GM15510 (cell line): ENCODE results near the gene VPS39.

Experiments
- POLR2A ChIP-seq: IDR thresholded peaks from 3 replicates; pipeline ENCODE4 v1.6.1; 2011; ENCODE audit warnings: borderline replicate concordance; ENCODE audit not compliant: insufficient read length; ENCODE audit errors: extremely low read depth

The VPS39 gene

DNA sequence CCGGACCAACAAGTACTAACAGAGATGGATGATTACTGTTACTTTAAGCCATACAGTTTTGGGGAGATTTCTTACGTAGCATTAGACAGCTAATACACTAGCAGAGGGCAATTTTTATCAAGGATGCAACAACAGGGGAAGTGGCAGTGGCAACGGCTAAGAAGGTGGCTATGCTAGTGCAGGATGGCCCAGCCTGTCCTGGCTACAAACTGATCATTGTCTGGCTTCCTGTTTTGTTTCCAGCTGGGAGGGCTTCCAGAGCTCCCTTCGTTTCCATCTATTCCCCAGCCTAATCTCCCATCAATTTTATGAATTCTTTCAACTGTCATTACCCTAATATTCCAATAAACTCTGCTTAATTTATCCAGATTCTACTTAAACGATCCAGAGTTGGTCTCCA, 35.6 kb downstream of the VPS39 start:
- no peak for TF ChIP-seq POLR2A

GRCh38 chr15:42171795-42172194, 36.3 kb downstream of the VPS39 start:
- no peak for TF ChIP-seq POLR2A

- TF ChIP-seq POLR2A, result no peak
These were observed 37.0 kb downstream of the VPS39 start for GRCh38 chr15:42171122-42171521.

DNA sequence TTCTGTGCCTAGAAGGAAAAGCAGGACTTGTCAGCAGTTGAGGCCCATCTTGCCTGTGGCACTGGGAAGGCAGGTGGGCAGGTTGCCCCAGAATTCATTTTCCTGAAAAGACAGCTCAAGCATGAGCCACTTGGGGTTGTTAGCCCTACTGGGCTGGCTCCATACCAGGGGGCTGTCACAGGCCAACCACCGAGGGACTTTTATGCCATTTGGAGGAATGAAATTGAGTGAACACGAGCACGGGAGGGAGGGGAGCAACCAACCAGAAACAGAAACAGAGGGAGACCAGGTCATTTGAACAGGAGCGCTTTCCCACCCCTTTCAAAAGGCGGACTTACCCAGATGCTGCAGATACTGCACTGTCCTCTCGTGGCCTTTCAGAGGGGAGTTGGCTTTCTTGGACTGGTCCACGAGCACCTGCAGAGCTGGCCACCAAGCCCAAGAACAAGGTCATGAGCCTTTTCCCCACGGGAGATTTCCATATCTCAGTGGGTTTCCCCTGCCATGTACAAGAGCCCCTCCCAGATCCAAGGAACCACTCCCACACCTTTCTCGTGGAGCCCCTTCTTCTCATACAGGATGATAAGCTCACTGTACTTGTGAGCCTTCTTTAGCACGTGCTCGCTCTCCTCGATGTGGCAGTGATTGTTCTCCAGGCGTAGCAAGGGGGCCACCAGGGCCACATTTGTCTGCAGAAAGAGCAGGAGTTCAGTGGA, 41.7 kb downstream of the VPS39 start:
- TF ChIP-seq POLR2A, result no peak

GRCh38 chr15:42165106-42165505, 43.0 kb downstream of the VPS39 start:
- TF ChIP-seq POLR2A, result no peak

- TF ChIP-seq POLR2A, result no peak
These were observed 44.1 kb downstream of the VPS39 start for GRCh38 chr15:42163947-42164550.

DNA sequence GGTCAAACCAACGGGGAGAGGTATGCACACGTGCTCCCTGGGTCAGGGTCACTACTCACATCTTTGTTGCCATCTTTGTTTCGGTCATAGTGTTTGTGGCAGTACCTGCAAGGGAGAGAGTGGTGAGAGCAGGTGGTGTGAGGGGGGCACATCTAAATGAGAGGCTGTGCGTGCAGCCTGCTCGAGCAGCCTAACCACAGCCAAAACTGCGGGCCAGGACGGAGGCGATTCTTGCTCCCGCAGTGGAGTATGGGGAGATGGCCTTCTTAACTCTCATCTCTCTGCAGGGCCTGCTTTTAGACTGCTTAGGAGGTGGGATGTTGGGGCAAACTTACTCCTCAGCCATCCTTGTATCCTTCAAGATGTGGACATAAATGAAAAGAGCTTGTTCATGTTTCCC, 44.8 kb downstream of the VPS39 start:
- no peak for TF ChIP-seq POLR2A

DNA sequence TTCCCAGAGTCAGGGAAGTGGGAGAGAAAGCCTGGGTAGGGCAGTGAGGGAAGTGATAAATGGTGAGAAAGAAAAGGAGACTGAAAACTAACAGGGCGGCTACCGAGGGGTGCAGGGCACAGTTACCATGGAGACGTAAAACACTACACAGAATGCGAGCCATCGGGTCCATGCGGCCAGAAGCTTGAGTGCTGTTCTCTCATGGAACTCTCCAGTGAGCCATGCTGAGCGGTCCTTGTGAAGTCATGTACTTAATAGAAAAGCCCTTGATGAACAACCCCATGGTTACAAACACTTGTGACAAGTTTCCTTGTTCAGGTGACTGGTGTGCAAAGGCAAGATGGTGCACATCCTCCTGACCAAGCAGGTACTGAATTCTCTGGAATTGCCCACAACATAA, 48.0 kb downstream of the VPS39 start:
- TF ChIP-seq POLR2A, result no peak

DNA sequence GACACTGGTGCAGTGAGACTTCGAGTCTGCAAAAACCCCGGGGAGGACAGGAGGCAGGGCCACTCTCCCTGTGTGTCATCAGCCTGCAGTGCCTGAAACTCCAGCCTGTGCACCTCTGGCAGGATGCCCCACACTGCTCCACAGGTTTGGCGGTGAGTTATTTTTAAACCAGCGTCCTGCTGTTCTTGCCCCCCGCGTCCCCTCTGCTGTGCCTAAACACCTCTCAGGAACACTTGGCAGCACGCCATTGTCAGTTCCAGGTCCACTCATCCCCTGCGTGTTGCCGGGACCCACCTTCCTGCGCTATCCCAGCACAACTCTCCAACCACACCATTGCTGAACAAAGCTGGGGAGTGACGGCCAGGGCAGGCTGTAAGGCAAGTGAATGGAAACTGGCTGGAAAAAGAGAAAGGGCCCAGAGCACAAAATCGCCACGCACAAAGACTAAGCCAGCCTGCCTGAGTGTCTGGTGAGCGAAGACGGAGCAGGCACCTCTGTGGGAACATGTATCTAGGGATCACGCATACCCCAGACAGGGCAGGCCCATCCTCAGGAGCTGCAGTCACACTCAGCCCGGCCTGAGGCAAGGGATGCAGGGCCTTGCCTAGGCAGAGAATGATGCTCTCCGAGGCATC, 48.6 kb downstream of the VPS39 start:
- no peak for TF ChIP-seq POLR2A

- no peak for TF ChIP-seq POLR2A
These were observed 49.2 kb downstream of the VPS39 start for GRCh38 chr15:42158941-42159340.

GRCh38 chr15:42157981-42158765, 49.9 kb downstream of the VPS39 start:
- TF ChIP-seq POLR2A, result no peak

GRCh38 chr15:42157381-42157780, 50.7 kb downstream of the VPS39 start:
- TF ChIP-seq POLR2A, result no peak

DNA sequence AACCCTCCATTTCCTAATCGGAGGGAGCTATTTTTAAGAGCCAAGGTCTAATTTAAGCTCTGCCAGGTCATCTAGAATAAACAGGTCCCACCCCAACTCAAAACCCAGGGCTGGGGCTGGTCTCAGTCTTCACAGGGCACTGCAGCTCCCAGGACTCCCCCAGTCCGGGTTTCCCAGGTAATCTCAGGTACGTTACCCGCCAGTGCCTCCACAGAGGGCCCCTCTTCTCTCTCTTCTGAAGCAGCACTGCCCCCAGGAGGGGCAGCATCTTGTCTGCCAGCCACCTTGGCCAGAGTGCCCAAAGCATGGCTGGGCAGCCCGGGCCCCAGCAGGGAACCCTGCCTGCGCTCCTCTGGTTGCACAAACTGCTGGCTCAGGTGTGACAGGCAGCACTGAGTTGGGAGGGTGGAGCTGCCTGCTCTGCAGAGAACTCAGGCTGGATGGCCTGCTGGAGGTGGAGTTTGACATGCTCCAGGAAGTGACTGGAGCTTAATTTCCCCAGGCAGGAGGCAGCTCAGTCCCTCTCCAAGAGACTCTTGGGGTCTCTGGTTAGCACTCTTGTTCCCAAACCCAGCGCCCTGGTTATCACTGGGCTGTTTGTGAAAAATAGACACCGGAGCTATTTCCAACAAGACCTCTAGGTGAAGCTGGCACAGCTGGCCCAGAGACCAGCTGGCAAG, 51.7 kb downstream of the VPS39 start, which contains the start of gene PLA2G4F:
TSS of gene PLA2G4F (minus strand) at position 394 of the 680 bp plus-strand sequence. CDS start at position 307, 87 bp downstream.
- TF ChIP-seq POLR2A, result no peak

- TF ChIP-seq POLR2A, result no peak
These were observed 52.4 kb downstream of the VPS39 start for GRCh38 chr15:42155546-42156242.
